HG03378 (cell line): ENCODE results near the gene PPP4C.

Experiments
- ATAC-seq: cut with Tn5 transposase; IDR thresholded peaks from one replicate; pipeline ENCODE4 v1.9.1; 2021; ENCODE audit warnings: mild to moderate bottlenecking, moderate library complexity; ENCODE audit not compliant: unreplicated experiment

The PPP4C gene

DNA sequence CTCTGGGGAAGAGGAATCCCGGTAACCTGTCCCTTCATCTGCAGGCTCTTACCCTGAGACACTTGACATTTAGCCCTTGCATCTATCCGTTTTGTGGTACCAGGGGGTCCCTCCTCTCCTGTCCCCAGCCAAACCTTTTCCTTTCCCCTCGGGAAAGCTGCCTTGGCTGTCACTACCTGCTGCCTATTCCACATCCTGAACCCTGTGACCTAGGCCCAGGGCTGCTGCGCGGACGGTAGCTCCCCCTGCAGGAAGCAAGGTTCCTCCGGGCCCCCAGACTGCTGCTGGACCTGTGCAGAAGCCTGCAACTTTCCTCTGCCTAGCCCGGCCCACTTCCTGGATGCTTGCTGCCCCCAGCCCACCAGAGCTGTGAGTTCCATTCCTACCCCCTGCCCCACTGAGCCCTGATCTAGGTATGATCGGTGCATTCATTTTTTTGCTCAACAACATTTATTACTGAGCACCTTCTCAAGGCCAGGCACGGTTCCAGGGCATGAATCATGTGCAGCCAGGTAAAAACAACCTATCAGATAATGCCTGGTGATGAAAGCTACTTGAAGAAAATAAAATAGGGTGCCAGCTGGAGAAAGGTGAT is 20.7 kb upstream of the PPP4C start:
- ATAC-seq: no peak

- no peak for ATAC-seq
These were observed 15.4 kb upstream of the PPP4C start for GRCh38 chr16:30060346-30060745.

DNA sequence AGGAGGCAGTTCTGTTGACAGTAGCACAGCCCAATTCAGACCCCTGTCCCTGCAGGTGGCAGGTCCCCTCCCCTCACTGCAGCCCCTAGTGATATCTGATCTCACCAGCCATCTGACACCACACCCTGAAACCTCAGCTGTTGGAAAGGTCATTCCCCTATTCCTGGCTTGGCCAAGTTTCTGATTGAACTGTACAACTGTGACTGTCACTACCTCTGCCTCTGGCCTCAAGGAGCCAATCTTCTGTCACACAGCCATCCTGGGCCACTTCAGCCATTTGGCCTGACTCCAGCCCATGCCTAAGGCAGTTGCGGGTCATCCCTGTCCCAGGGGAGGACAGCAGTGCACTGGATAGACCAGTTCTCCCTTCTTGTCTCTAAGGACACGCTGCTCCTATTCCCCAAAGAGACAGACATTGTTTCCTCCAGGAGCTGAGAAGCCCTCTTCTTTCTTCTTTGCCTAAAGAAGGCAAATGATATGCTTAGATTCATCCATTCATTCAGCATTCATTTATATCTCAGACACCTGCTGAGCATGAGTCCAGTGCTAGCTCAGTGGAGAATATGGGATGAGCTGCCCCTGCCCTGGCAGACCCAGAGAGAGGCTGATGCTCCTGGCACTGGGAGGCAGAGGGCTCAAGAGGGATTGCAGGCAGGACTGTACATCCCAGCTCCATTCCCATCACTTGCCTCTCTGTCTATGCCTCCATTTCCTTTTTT is 14.8 kb upstream of the PPP4C start:
- ATAC-seq: no peak

GRCh38 chr16:30063278-30063892 is 12.4 kb upstream of the PPP4C start:
- no peak for ATAC-seq

GRCh38 chr16:30063893-30064728 is 11.7 kb upstream of the PPP4C start:
- ATAC-seq: peak; percentile 28

- no peak for ATAC-seq
These were observed 11.1 kb upstream of the PPP4C start for GRCh38 chr16:30064729-30065101.

DNA sequence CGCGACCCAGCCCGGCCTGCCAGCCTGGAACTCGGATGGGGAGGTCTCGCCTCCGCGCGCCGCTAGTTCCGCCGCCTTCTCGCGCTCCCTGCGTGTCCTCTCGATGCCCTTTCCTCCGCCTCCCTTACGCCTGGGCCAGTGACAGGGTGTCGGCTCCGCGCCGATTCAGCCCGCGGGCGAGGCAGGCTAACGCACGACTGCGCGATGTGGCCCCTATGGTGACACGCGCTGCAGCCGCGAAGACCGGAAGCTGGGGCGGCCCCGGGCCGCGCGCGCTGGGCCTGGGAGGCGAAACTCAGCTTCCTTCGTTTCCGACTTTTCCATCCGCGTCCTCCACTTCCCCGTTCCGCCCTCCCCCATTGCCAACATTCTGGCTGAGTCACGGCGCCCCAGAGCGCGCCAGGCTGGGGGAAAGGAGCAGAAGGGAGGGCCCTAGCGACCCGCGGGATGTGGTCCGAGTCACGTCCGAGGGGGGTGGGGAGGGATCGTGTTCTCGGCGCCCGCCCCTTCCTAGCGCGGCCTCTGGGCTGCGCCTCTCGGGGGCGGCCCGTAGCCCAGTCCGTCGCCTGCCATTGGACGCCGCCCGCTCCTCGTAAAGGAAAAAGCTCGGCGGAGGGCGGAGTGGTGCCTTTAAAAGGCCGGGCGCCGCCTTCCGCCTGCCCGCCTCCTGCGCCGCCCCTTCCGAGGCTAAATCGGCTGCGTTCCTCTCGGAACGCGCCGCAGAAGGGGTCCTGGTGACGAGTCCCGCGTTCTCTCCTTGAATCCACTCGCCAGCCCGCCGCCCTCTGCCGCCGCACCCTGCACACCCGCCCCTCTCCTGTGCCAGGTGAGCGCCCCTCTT is 10.5 kb upstream of the PPP4C start, which contains the start of gene ALDOA:
TSS of gene ALDOA (plus strand) at position 659 of the 841 bp plus-strand sequence. CDS start 1,138 bp downstream, outside the sequence.
- peak; percentile 64 for ATAC-seq

DNA sequence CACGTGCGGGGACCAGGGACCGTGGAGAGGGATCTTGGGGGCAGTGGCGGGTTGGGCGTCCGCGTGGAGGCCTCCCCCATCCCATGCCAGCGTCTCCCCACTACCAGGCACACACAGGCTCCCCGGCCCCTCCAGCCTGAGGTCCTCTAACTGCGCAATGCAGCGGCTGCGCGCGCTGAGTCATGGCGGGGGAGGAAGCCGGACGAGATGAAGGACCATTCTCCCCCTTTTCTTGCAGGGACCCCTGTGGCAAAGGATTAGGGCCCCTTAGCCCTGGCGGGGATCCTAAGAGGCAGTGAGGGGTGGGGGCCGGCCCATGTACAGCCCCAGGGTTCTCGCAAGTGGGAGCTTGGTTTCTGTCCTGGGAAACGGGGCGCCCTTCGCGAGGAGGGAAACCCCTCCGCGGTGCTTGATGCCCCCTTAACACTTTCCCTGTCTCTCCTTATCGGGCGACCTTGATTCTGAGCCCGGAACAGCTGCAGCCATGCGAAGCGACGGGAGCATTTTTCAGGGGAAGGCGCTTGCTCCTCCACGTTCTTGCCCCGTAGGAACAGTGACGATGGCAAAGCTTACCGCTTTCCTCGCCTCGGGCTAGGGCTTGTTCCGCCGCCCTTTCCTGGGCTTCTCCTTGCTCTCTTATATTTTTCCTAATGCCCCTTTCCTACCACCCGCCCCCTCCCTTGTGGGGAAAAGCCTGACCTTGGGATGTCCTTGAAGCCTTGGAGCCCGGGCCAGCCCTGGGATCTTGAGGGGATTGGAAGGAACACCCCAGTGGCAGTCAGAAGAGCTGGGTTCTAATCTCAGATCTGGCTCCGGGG is 9.6 kb upstream of the PPP4C start:
- no peak for ATAC-seq

GRCh38 chr16:30066761-30067583 is 8.8 kb upstream of the PPP4C start:
- ATAC-seq: no peak

GRCh38 chr16:30067584-30067916 is 8.2 kb upstream of the PPP4C start:
- ATAC-seq: no peak

DNA sequence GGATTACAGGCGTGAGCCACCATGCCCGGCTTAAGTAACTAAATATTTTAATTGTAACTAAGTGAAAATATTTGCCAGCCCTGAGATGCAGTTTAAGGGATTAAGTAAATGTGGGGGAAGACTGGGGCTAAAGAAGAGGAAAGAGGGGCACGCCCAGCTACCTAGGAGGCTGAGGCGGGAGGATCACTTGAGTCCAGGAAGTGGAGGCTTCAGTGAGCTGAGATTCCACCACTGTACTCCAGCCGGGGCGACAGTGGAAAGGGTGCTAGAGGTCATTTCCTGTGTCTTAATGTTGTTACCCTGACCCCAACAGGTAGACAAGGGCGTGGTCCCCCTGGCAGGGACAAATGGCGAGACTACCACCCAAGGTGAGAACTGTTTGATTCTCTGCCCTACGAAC is 7.5 kb upstream of the PPP4C start:
- no peak for ATAC-seq

- no peak for ATAC-seq
These were observed 6.8 kb upstream of the PPP4C start for GRCh38 chr16:30068750-30069610.

GRCh38 chr16:30069611-30070462 is 6.0 kb upstream of the PPP4C start:
- ATAC-seq: no peak

DNA sequence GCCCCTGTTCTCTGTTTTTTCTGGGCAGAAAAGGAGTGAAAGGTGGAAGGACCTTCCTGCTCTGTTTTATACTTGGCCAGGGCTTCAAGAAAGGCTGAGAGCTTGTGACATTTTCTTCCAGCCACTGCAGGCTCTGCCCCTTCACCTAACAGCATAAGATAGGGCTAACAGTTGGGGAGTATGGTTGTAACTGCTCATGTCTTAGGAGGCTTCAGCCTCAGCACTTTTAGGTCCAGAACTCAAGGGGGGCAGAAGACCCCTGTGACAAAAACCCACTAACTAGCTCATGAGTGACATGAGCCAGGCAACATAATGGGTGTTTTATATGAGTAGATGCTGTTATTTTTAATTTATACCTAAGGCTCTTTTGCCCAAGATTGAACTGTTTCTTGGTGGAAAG is 5.3 kb upstream of the PPP4C start:
- ATAC-seq: no peak

DNA sequence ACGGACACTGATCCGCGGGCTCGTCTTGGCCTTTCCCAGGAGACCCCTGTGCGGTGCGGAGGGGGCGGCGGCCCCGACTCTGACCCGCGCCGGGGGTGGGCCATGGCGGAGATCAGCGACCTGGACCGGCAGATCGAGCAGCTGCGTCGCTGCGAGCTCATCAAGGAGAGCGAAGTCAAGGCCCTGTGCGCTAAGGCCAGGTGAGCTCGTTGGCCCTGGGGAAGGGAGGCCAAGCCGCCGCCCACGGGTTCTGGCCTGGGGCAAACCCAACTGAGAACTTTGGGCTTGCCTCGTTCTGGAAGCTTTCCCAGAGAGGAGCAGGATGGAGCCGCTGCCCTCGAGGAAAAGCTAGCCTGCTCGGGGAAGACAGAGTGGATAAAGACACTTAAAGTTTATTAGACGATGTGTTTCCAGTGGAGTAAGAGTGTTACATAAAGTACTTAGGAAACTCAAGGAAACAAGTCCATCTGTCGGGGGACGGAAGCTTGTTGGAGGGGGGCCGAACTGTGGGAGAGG is 540 bp downstream of the PPP4C start:
- ATAC-seq: no peak

GRCh38 chr16:30077656-30078055 is 1.9 kb downstream of the PPP4C start:
- no peak for ATAC-seq

DNA sequence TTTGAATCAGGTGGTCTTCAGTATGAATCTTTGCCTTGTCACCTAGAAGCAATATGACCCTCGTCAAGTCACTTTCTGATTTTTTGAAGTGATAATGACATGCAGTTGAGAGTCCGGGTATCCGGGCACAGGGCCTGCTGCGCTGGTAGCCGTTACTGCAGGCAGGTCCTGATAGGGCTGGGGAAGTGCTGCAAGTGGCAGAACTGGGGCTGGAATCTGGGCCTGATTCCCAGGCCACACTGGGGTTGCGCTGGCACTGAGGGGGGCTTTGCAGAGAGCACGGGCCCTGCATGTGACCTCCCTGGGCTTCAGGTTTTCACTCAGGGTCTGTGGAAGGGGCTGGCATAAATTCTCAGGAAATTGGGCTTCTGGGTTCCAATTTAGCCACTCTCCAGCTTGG is 3.0 kb downstream of the PPP4C start:
- ATAC-seq: no peak
